ENCODE data around the gene CKS1B.

- TF ChIP-seq CTCF (IDR thresholded peaks at IDR 0.05; ENCODE audit: low read length): no peak
- TF ChIP-seq EZH2phosphoT487 (IDR thresholded peaks at IDR 0.05; ENCODE audit: low read length): no peak
- TF ChIP-seq EZH2 (optimal IDR thresholded peaks at IDR 0.05; ENCODE audit: low read depth, low read length): no peak
These were observed 30.9 kb downstream of the CKS1B start for GRCh38 chr1:155005076-155006011.
